Osteocyte (in vitro differentiated cells): Measurements from ENCODE around the gene LRRN2. TPM values are rescaled to one million over a fixed set of nuclear protein-coding genes. Genes with fewer than 3 reads are reported as not detected.

ENCODE experiments used
- DNase-seq: peaks from one replicate; pipeline ENCODE4 v3.0.0; 2021; ENCODE audit warnings: mixed read lengths; ENCODE audit not compliant: unreplicated experiment; ENCODE audit errors: extremely low spot score
- H3K27ac Mint-ChIP-seq: one replicate; pipeline ENCODE4 v1.8.0; 2021; ENCODE audit warnings: mild to moderate bottlenecking, mixed read lengths; ENCODE audit not compliant: unreplicated experiment
- H3K27me3 Mint-ChIP-seq: one replicate; pipeline ENCODE4 v1.8.0; 2021; ENCODE audit warnings: mixed read lengths; ENCODE audit not compliant: unreplicated experiment
- H3K36me3 Mint-ChIP-seq: one replicate; pipeline ENCODE4 v1.8.0; 2021; ENCODE audit warnings: mixed read lengths; ENCODE audit not compliant: unreplicated experiment
- H3K4me1 Mint-ChIP-seq: one replicate; pipeline ENCODE4 v1.8.0; 2021; ENCODE audit warnings: mixed read lengths; ENCODE audit not compliant: unreplicated experiment
- H3K4me3 Mint-ChIP-seq: one replicate; pipeline ENCODE4 v1.8.0; 2021; ENCODE audit warnings: mild to moderate bottlenecking, moderate library complexity, mixed read lengths; ENCODE audit not compliant: unreplicated experiment
- H3K9me3 Mint-ChIP-seq: one replicate; pipeline ENCODE4 v1.8.0; 2021; ENCODE audit warnings: mixed read lengths; ENCODE audit not compliant: unreplicated experiment
- total RNA-seq: library from RNA; stranded (reverse); gene quantifications from 2 replicates; pipeline ENCODE4 v1.2.1, GENCODE V29; 2021
- TF ChIP-seq, protein P1 (sequence below): fragments of 200-600 bp; sonication (generic); IDR thresholded peaks from 2 replicates; pipeline ENCODE4 v1.5.0; 2021; ENCODE audit warnings: antibody characterized with exemption, mild to moderate bottlenecking, moderate library complexity

LRRN2 gene
- total RNA-seq, 1 donor from 2014 or later: not detected

- Mint-ChIP-seq H3K27ac (no peak overlapping the region), H3K27me3 (peaks cover 8% of the 10 kb centered on the region), H3K9me3 (no peaks in the 10 kb centered on the region), H3K36me3 (no peaks in the 10 kb centered on the region), H3K4me3 (no peak overlapping the region), H3K4me1 (no peaks in the 10 kb centered on the region)
- TF ChIP-seq, protein P1, sequence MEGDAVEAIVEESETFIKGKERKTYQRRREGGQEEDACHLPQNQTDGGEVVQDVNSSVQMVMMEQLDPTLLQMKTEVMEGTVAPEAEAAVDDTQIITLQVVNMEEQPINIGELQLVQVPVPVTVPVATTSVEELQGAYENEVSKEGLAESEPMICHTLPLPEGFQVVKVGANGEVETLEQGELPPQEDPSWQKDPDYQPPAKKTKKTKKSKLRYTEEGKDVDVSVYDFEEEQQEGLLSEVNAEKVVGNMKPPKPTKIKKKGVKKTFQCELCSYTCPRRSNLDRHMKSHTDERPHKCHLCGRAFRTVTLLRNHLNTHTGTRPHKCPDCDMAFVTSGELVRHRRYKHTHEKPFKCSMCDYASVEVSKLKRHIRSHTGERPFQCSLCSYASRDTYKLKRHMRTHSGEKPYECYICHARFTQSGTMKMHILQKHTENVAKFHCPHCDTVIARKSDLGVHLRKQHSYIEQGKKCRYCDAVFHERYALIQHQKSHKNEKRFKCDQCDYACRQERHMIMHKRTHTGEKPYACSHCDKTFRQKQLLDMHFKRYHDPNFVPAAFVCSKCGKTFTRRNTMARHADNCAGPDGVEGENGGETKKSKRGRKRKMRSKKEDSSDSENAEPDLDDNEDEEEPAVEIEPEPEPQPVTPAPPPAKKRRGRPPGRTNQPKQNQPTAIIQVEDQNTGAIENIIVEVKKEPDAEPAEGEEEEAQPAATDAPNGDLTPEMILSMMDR: no peak
- no peak for DNase-seq
Observed at GRCh38 chr1:204628868-204629267, 56.7 kb downstream of the LRRN2 start.

- DNase-seq: no peak
- Mint-ChIP-seq H3K27ac (no peak overlapping the region), H3K4me3 (no peak overlapping the region), H3K36me3 (no peaks in the 10 kb centered on the region), H3K9me3 (no peaks in the 10 kb centered on the region), H3K4me1 (no peaks in the 10 kb centered on the region), H3K27me3 (peaks cover 13% of the 10 kb centered on the region)
- TF ChIP-seq, protein P1: no peak
Observed at GRCh38 chr1:204627436-204627835, 58.1 kb downstream of the LRRN2 start.

DNA sequence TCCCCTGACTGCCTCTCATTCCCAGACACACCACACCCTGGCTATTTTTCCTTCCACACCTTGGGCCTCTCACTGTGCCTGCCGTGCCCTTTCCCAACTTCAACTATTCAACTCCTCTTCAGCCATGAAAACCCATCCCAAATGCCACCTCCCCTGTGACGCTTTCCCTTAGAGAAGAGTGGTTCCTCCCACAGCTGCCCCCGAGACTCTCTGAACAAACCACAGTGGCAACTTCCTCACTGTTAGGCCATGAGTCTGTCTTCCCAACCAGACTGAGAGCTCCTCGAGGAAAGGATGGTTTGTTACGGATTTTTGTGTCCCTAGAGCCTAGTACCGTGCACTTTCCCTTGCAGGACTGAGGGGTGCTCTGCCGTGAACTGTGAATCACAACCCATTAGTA lies 59.2 kb downstream of the LRRN2 start:
- Mint-ChIP-seq H3K4me1 (no peaks in the 10 kb centered on the region), H3K4me3 (no peak overlapping the region), H3K27me3 (peaks cover 15% of the 10 kb centered on the region), H3K36me3 (no peaks in the 10 kb centered on the region), H3K27ac (no peak overlapping the region), H3K9me3 (no peaks in the 10 kb centered on the region)
- no peak for DNase-seq
- TF ChIP-seq, protein P1: no peak

DNA sequence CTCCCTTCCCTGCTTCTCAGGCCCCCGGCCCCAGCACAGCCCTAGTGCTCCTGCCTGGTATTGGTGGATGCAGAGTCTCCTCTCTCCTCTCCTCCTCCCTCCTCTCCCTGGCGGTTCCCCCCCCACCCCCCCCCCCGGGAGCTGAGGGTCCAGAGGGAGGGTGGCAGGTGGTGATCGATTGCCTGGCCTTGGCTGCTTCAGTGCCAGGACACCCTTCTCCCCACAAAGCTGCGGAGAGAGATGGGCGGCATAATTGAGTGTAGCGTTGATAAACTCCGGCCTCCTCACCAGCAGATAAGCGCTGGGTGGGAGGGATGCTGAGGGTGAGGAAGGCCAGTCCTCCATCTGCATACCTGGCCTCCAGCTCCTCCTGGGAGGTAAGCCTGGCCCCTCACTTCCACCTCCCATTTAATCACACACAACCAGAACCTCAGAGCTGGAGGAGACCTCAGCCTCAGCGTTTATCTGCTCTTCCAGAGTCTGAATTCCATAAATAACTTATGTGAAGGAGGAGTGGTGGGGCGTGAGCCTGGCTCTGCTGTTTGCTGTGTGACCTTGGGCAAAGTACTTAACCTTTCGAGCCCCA lies 60.8 kb downstream of the LRRN2 start:
- Mint-ChIP-seq H3K36me3 (no peaks in the 10 kb centered on the region), H3K27me3 (peaks cover 13% of the 10 kb centered on the region), H3K27ac (no peak overlapping the region), H3K9me3 (no peaks in the 10 kb centered on the region), H3K4me3 (no peak overlapping the region), H3K4me1 (no peaks in the 10 kb centered on the region)
- no peak for DNase-seq
- TF ChIP-seq, protein P1: no peak

- Mint-ChIP-seq H3K9me3 (no peaks in the 10 kb centered on the region), H3K27ac (no peak overlapping the region), H3K27me3 (peaks cover 10% of the 10 kb centered on the region), H3K36me3 (no peaks in the 10 kb centered on the region), H3K4me1 (no peaks in the 10 kb centered on the region), H3K4me3 (no peak overlapping the region)
- DNase-seq: no peak
- TF ChIP-seq, protein P1: no peak
Observed at GRCh38 chr1:204623894-204624361, 61.6 kb downstream of the LRRN2 start.
